NOMO-1 (cell line): ENCODE results near the gene ZNF22.
"Not testable (repeated sequence)": the region's sequence is repeated elsewhere in the genome, so short reads cannot be mapped to it uniquely, and the experiment has no call there.

ENCODE experiments used
- DNase-seq, 2 experiments: peaks; one replicate each; lab custom pipeline; 2025; ENCODE audit not compliant: unreplicated experiment in 2 of 2; lab: John Stamatoyannopoulos, UW

The ZNF22 gene

DNA sequence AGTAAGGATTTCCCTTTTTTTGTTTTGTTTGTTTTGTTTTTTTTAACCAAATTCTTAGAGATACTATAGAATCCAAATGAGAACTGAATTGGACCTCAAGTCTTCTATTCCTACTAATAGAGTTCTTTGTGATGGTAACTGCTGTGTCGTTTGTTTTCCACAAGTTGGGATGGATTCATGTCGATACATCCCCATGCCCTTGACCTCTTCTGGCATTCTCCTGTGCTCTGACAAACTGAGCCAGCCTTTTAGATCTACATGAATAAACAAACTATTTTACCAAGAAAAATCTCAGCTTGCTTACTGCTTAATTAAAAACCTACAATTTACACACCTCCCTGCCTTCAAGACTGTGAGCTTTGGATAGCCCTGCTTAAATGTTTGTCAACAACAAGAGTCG is 3.9 kb downstream of the ZNF22 start:
- DNase-seq: no peak

DNA sequence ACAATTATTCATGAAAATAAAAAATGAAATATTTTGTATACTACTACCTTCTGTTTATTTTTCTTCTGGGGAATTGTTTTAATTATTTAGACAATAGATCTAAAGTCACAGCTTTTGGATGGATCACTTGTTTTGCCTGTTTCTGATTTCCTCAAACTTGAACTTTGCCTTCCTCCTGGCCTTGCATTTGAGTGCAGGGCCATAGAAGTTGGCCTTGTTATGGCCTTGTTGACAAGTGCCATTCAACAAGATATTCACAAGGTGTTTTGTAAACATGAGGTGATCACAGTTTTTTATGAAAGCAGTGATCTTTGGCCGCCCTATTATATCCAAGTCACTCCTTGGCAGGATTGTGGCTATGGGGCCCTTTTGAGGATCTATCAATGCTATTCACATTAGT is 4.6 kb downstream of the ZNF22 start:
- DNase-seq: no peak

DNA sequence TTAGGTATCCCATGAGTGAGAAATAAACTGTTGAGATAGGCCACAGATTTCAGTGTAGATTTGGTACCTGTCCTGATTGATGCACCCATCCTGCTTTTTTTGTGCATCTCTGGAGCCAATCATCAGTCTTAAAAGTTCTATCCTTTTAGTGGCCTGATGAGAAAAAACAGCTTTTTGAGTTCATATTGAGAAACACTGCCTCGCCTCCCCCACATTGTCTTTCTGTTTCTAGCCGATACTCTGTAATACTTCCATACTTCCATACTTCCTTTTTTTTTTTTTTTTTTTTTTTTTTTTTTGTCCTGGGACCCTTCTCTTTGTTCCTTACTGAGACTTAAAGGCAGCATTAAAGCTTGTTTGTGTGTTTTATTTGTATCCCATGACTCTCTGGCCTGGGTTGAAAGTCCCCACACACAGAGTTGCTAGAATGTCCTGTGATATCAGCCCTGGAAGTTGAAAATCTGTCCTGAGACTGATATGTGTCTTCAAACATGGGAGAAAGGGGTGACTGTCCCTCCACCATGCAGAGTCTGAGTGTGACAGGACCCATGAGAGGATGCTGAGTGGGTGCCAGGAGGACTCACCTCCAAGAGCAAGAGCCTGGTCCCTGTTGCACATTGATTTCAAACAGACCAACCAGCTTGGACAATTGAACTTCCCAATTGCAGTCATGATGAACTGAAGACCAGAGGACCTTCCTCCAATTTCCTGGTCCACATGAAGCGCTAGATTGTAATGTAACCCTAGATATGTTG is 5.7 kb downstream of the ZNF22 start:
- peak in 1 of 2 experiments; percentile 7 for DNase-seq

DNA sequence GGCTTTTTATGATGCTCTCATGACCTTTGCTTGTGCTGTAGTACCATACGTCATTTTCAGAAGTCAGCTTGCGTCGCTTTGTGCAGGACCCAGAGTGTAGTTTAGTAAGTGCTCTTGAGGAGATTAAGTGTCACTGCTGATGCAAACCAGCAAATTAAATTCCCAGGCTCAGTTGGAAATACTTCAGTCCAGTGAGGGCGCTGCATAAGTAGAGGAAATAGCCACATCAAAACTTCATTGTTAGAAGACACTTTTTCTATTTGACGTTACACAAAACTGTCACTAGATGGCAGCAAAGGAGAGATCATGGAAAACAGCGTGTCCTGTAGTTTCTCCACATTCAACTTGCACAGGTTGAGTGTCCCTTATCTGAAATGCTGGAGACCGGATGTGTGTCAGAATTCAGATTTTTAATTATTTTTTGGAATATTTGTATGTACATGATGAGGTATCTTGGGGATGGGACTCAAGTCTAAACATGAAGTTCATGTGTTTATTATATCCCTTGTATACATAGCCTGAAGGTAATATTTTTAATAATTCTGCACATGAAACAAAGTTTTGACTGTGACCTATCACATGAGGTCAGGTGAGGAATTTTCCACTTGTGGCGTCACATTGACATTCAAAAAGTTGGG is 7.9 kb downstream of the ZNF22 start:
- peak; percentile 59 to 84 for DNase-seq

DNA sequence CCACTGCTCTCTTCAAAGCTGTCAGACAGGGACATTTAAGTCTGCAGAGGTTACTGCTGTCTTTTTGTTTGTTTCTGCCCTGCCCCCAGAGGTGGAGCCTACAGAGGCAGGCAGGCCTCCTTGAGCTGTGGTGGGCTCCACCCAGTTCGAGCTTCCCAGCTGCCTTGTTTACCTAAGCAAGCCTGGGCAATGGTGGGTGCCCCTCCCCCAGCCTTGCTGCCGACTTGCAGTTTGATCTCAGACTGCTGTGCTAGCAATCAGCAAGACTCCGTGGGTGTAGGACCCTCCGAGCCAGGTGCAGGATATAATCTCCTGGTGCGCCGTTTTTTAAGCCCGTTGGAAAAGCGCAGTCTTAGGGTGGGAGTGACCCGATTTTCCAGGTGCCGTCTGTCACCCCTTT is 13.8 kb downstream of the ZNF22 start:
- DNase-seq: not testable (repeated sequence)

DNA sequence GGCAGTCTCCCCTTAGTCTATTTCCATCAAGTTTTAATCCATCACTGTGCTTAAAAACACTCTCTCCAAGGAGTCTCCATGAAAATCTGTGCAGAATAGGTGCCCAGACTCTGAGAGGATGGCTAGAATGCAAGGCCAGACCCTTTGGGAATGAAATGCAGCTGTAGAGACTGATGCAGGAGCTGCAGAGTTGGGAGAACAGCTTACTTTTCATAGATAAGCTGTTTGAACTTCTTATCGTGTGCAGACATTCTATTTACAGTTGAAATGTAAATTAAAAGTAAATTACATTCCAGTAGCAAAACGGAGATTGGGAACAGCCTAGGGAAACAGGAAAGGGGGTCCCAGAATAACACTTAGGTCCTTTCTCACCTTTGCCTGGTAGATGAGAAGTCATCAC is 14.9 kb downstream of the ZNF22 start:
- no peak for DNase-seq

DNA sequence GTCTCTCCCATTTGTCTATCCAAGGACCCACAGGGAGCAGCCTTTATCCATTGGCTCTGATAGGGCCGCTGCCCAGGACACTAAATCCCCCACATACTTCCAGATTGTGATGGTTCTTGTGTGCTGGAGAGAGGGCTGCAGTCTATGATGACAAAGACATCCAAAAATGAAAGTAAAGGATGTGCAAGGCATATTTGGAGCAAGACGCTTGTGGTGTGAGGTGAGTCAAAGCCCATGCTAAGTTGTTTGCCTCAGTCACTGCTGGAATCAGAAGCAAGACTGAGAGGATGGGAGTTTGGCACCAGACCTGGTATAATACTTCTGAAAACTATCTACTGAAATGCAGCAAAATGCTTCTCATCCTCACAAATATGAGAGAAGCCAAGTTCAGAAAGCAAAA is 22.7 kb downstream of the ZNF22 start:
- DNase-seq: no peak

DNA sequence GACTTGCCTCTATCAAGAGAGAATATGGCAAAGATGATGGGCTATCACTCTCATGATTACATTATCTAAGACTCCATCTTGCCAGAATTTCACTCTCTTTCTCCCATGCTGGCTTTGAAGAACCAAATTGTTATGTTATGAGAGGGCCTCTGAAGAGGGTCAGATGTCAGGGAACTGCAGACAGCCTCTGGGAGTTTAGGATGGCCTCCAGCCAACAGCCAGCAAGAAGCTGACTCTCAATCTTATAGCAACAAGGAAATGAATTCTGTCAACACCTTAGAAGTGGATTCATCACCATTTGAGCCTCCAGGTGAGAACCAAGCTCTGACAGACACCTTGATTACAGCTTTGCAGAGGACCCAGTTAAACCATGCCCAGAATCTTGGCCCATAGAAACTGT is 33.6 kb downstream of the ZNF22 start:
- DNase-seq: no peak

DNA sequence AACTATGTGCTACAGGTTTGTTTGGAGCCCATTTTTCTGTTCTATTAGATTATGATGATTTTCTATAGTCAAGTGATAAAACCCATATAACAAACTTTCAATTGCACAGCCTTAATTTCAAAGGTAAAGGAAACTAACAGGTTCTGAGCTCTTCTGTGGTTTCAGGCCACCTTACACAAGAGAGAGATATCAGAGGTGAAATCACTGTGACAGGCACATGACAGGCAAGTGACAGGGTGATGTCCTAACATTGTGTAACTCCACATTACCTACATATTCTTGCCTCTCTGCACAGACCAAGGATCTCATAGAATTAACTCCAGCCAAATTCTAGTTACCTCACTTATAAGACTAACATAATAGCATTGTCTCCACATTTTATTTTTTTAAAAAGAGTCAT is 35.0 kb downstream of the ZNF22 start:
- DNase-seq: no peak

DNA sequence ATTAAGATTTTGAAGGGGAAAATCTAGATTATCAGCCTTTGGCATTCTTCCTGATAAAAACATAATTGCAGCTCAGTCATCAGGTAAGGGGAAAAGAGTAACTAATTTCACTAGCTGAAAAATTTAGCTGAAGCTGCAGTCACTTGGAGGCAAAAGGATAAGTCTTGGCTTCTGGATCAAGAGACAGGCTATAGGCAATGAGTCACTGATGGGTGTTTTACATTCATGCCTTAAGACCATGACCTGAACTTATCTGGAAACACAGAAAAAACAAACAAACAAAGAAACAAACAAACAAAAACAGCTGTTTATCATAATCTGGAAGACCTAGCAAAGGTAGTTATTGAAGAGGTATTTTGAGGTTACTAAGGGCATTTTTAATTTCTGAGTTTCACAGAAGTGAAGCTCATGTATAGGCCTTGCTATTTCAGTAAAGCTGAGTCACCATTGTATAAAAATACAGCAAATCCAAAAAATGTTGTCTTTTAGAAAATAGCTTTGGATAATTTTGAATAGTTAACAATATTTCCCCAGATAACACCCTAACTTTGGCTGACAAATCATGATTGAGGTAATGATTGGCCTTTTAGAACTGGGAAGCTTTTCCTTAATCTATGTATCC is 40.3 kb downstream of the ZNF22 start:
- DNase-seq: no peak

DNA sequence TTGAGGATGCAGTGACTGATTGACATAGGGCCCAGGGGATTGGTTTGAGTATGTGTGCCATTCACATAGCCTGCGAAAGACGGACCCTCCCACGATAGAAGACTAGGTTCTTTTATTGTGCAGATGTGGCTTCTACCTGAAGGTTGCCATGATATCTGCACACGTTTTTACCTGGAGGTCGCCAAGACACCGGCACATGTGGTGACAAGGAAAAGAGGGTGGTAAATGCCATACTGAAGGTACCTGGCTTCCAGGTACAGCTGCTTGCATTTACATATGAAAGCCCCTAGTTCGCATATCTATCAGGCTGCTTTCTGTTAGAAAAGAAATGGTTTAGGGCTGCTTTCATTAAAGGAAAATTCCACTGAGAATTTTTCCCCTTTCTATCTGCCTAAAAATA is 43.6 kb downstream of the ZNF22 start:
- DNase-seq: no peak

DNA sequence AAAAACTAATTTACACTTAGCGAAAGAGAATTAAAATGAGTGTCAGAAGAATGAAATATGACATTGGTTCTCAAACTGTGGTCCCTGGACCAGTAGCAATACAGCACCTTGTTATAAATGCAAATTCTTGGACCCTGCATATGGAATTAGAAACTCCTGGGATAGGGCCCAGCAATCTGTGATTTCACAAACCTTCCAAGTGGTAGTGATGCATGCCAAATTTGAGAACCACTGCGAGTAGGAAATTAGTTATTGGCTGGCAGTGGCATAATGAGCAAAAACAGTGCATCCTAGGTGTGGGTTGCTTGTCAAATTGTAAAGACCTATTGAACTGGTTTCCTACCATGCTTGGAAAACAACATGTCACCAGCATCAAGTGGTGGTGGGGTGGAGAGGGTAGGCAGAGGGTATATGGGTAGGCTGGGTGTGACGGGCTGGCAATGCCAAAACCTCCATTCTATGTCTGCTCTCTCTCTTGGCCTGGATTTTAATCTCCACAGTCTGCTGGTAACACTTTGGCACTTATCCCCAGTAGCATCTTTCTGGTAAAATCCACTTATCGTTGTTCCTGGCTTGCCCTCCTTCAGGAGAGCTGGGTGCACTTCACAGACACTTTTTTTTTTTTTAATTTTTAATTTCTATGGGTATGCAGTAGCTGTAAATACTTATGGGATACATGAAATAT is 50.0 kb downstream of the ZNF22 start:
- DNase-seq: no peak

DNA sequence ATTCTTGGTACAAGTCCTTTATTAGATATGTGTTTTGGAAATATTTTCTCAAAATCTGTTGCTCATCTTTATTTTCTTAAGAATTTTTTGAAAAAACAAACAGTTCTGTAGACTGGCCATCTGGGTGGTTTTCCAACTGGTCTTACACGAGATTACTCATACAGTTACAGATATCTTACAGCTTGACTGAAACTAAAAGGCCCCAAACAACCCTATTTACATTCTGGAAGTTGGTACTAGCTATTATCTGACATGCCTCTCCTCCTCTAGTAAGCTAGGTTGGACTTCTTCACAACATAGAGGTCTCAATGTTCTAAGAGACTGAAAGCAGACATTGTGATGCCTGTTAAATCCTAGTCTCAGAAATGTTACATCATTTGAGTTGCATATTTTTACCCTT is 52.0 kb downstream of the ZNF22 start:
- DNase-seq: no peak

DNA sequence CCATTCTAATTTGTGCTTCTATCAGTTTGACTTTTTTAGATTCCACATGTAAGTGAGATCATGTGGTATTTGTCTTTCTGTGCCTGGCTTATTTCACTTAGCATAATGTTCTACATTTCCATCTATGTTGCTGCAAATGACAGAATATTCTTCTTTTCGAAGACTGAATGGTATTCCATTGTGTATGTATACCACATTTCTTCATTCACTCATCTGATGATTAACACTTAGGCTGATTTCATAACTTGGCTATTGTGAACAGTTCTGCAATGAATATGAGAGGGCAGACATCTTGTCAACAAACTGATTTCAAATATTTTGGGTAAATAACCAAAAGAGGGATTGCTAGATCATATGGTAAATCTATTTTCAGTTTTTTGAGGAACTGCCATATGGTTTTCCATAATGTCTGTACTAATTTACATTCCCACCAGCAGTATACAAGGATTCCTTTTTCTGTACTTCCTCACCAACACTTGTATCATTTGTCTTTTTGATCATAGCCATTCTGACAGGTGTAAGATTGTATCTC is 52.9 kb downstream of the ZNF22 start:
- DNase-seq: peak in 1 of 2 experiments; percentile 12
